Measurements from ENCODE around the gene CEBPG.

GRCh38 chr19:33416307-33417215 lies 43.1 kb downstream of the CEBPG start:
- TF ChIP-seq CTCF (IDR thresholded peaks at IDR 0.05; ENCODE audit: poor library complexity, severe bottlenecking): peak; percentile 60
- TF ChIP-seq EZH2 (IDR thresholded peaks at IDR 0.05; ENCODE audit: borderline replicate concordance, insufficient read depth, low read length, poor library complexity, severe bottlenecking): no peak
- no peak for TF ChIP-seq REST (IDR thresholded peaks at IDR 0.05; ENCODE audit: borderline replicate concordance)
- TF ChIP-seq POLR2AphosphoS5 (IDR thresholded peaks at IDR 0.05): no peak
- TF ChIP-seq RAD21 (conservative IDR thresholded peaks at IDR 0.05): peak; percentile 42
- no peak for TF ChIP-seq EP300 (conservative IDR thresholded peaks at IDR 0.05; ENCODE audit: poor library complexity, severe bottlenecking)
- TF ChIP-seq SMC3 (conservative IDR thresholded peaks at IDR 0.05; ENCODE audit: poor library complexity): peak; percentile 50
